ENCODE data around the gene ASAP2.

Gene ASAP2

DNA sequence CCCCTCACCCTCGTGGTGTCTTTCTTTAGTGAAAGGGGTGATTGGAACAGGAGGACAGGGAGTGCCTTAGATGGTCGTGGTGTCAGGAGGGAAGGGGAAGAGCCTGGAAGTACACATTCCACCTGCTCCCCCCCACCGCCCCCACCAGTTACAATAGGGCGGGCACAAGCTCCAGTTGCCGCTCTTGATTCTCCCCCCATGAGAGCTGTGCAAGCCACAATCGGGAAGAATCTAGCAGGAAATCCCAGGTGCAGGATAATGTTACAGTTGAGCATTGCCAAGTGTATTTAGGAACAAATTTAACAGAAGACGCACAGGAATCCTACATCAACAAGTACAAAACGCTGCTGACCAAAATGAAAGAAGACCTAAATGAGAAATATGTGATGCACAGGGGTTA is 73.6 kb downstream of the ASAP2 start:
- peak; percentile 72 for DNase-seq

DNA sequence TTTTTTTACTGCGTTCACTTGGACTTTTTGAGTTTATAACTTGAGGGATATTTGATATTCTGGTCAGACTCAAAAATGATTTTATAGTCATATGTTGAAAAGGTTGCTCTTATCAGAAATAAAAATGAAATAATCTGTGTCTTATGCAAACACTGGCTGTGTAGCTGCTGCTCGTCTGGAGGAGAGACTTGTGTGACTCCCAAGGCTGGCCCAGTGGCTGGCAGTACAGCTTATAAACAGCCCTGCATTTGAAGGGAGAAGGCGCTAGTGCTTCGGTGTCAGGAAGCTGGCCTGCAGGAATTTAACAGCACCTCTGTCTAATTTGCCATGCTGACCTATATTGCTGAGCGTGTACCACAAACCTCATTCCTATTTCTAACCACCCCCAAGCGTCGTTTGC is 74.5 kb downstream of the ASAP2 start:
- no peak for DNase-seq

- no peak for DNase-seq
Measured at GRCh38 chr2:9282128-9283112, 75.8 kb downstream of the ASAP2 start.

DNA sequence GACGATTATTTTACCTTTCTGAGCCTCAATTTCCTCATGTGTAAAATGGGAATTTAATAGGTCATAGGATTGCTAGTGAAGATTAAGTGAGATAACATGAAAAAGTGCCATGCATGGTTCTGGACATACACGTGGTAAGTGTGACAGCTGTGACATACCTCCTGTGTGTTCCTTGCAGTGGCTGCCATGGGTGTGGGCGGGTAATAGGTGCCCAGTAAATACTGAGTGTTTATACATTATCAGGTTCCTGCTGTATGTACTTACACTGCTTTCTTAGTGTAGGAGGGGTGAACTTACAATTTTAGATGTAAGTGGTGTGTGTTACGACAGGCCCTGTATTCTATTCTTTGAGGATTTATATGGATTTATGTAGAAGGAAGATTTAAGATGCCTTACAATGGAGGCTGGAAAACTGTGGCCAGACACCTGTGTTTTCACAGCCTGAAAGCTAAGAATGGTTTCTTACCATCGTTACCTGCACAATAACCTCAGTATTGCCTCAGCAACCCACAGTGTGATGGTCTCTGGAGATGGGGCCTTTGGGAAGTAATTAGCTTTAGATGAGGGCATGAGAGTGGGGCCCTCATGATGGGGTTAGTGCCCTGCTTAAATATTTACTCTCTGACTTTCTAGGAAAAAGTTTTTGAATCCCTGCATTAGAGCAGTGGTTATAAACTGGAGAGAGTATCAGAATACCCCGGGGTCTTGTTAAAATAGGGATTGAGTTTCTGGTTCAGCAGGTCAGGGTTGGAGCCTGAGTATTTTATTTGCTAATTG is 78.1 kb downstream of the ASAP2 start:
- no peak for DNase-seq

DNA sequence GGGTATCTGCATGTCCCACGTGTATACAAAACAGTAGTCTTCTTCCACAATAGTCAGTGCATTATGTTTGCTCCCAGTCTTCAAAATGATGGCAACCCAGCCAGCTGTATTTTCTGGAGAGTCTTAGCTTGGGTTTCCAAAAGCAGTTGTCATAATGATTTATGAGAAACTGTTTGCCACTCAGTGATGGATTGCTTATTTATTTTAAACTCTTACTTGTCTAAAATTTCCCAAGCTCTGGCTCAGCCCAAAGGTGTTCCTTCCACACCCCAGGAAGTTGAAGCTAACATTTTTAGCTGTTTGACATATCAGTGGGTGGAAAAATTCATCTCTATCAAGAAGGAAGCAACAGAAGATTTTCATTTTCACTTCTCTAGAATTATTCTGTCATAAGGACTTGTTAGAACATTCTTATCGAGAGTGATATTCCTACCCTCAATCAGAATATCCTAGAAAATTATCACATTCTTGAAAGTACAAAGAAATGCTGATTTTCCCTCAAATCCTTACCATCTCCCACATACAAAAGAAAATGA is 78.8 kb downstream of the ASAP2 start:
- DNase-seq, result no peak

- no peak for DNase-seq
Measured at GRCh38 chr2:9285921-9286320, 79.3 kb downstream of the ASAP2 start.

- DNase-seq, result no peak
Measured at GRCh38 chr2:9286554-9287399, 80.2 kb downstream of the ASAP2 start.

DNA sequence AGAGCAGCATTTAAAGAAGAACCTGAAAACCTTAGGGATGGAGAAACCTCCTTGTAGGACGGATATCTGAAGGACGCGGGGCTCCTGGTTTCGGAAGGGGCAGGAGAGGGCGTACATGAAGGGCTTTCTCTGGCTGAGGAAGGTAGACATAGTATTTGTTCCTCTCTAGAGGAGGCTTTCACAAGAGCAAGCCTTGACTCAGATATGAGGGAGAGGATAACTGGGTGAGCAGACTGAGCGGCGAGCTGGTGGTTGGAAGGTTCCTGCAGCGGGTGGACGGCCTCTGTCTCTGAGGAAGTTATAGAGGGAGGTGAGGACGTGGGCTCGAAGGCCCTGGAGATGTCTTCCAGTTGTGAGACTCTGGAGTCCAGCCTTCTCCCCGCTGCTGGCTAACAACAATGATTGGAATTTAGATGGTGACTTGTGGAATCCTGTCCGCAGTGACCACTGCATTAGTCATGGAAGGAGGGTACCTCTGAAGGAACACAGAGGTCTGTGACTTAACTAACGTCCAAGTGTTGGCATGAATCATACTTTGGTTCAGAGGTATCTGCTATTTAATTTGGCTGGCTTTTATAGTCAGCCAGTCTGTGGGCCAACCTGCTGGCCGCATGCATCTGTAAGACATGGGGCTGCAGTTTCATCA is 80.9 kb downstream of the ASAP2 start:
- DNase-seq, result no peak

- DNase-seq, result no peak
Measured at GRCh38 chr2:9288233-9288632, 81.6 kb downstream of the ASAP2 start.

DNA sequence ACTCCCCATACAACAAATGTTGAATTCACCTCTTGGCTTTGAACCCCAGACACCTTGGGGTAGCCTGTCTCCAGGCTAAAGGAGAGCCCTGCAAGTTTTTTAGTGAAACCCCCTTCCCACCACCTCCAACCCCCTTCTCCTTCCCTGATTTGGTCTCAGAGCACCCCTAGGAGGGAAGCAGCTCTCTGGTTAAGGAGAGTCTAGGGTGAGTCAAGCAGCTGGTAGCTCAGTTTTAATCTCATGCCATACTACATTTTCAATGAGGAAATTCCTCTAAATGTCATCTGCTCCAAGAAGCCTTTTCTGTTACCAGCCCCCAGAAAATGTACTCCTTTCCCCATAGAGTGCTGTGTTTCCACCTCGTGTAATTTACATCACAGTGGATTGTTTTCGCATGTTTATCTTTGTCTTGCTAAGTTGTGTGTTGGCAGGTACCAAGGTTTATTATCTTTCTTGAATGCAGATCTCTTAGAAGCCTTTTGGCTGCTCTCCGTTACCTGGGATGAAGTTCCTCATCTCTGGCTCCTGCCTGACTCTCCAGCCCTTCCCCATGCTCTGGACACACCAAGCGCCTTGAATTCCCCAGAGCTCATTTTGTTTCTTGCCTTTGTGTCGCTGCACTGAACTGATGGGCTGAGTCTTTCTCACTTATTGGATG is 82.2 kb downstream of the ASAP2 start:
- no peak for DNase-seq

DNA sequence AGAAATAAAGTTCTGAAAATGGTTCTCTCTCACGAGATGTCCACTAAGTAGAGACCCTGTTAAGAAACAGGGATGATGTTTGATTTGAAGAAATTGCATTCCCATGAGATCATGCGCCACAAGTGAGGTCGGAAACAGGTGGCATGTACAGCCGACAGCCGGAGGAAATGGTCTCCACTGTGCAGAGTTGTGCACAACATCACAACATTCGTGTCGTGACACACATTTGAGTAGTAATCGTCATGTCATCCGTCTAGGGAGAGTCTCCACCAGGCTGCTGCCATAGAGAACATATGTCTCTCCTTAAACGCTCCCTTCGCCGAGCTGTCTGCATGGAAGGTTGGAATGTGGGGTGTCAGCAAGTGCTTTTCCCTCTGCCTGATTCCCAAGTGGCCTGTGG is 84.7 kb downstream of the ASAP2 start:
- no peak for DNase-seq

DNA sequence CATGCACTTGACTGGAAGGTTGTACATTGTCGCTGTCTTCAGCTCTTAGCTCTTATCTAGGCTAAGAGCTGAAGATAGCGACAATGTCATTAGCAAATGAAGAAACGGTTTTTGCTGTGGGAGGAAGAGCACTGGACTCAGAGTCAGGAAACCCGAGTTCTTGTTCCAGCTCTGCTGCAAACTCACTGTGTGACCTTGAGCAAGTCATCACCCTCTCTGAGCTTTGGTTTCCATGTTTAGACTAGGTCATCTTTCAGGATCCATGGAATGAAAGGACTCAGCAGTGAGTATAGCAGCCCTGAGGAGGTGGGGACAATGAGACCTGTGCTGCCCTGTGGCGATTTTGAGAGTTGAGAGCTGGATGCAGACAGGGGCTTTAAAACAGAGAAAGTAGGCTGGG is 85.3 kb downstream of the ASAP2 start:
- DNase-seq, result no peak

- DNase-seq, result no peak
Measured at GRCh38 chr2:9292426-9292825, 85.8 kb downstream of the ASAP2 start.

GRCh38 chr2:9294764-9295163 is 88.2 kb downstream of the ASAP2 start:
- DNase-seq, result no peak

DNA sequence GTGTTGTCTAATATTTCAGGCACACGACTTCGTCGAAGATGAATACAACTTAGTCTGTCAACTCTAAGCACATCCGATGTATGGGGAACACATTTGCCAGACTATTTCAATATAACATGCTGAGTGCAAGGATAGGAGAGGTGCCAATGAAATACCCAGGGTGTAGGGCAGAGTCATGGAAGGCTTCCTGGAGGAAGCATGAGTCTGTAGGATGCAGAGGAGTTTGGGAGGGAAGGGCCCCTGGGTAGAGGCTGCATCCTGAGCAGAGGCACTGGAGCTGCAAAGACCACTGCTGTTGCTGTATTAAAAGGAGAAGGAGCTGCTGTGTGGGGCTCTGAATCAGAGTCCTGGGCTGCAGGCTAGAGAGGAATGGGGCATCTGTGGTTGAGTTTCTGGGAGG is 89.9 kb downstream of the ASAP2 start:
- DNase-seq, result no peak

- DNase-seq, result no peak
Measured at GRCh38 chr2:9297156-9297555, 90.5 kb downstream of the ASAP2 start.

- no peak for DNase-seq
Measured at GRCh38 chr2:9297807-9298206, 91.2 kb downstream of the ASAP2 start.

DNA sequence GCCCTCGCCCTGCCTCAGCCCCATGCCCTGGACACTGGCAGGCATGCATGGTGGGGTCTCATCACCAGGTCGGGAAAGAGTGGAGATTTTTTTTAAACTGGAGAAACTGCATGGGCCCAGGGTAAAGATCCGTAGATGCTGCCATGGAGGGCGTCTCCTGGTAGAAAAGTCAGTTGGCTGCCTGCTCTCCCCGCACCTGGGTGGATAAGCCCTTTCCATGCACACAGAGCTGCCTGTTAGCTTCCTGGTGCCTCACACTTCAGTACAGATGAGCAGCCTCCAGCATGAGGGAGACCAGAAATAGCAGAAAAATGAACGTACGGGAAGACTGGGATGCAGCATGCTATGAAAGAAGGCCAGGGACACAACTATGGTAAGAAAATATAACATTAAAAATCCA is 92.0 kb downstream of the ASAP2 start:
- DNase-seq, result no peak

- DNase-seq, result no peak
Measured at GRCh38 chr2:9299161-9300100, 92.8 kb downstream of the ASAP2 start.

GRCh38 chr2:9300214-9300613 is 93.6 kb downstream of the ASAP2 start:
- DNase-seq, result peak; percentile 20

Data from NCI-H2171 (cell line).